DMS 273 (cell line): Measurements from ENCODE around the gene CLEC4F.

Experiments
- DNase-seq: peaks from one replicate; lab custom pipeline; 2025; ENCODE audit not compliant: unreplicated experiment; lab: John Stamatoyannopoulos, UW

The CLEC4F gene

GRCh38 chr2:70789304-70790135 lies 30.9 kb downstream of the CLEC4F start:
- DNase-seq = peak; percentile 91

- peak; percentile 87 for DNase-seq
Measured at GRCh38 chr2:70785137-70785911, 35.1 kb downstream of the CLEC4F start.

GRCh38 chr2:70784320-70784719 lies 36.1 kb downstream of the CLEC4F start:
- no peak for DNase-seq

GRCh38 chr2:70779911-70780545 lies 40.4 kb downstream of the CLEC4F start:
- no peak for DNase-seq

GRCh38 chr2:70779491-70779890 lies 40.9 kb downstream of the CLEC4F start:
- DNase-seq = peak; percentile 20

GRCh38 chr2:70778676-70779075 lies 41.7 kb downstream of the CLEC4F start:
- no peak for DNase-seq

- DNase-seq = no peak
Measured at GRCh38 chr2:70777450-70777849, 42.9 kb downstream of the CLEC4F start.

- DNase-seq = no peak
Measured at GRCh38 chr2:70776266-70776665, 44.1 kb downstream of the CLEC4F start.

- DNase-seq = no peak
Measured at GRCh38 chr2:70775141-70775540, 45.3 kb downstream of the CLEC4F start.

GRCh38 chr2:70772486-70773155 lies 47.8 kb downstream of the CLEC4F start:
- DNase-seq = no peak

- no peak for DNase-seq
Measured at GRCh38 chr2:70771446-70771845, 49.0 kb downstream of the CLEC4F start.

- DNase-seq = no peak
Measured at GRCh38 chr2:70769450-70769849, 50.9 kb downstream of the CLEC4F start.

- no peak for DNase-seq
Measured at GRCh38 chr2:70768590-70769085, 51.8 kb downstream of the CLEC4F start.

GRCh38 chr2:70767699-70768589 lies 52.5 kb downstream of the CLEC4F start, which contains the start of gene ADD2:
ADD2 (minus strand) TSS chr2:70768200; CDS start chr2:70706408, 61,792 bp downstream.
- peak; percentile 92 for DNase-seq

- DNase-seq = peak; percentile 83
Measured at GRCh38 chr2:70767079-70767698, 53.2 kb downstream of the CLEC4F start.

GRCh38 chr2:70766357-70767078 lies 53.9 kb downstream of the CLEC4F start:
- DNase-seq = peak; percentile 50

GRCh38 chr2:70765507-70765906 lies 54.9 kb downstream of the CLEC4F start:
- no peak for DNase-seq

GRCh38 chr2:70759446-70759845 lies 61.0 kb downstream of the CLEC4F start:
- DNase-seq = no peak
